Stomach (tissue), 9 donors: ENCODE measurements around the gene RAG1. TPM values are rescaled to one million over a fixed set of nuclear protein-coding genes. Genes with fewer than 3 reads are reported as not detected.

Experiments used
- DNase-seq, 2 donors: peaks; one replicate each; pipeline versions ENCODE4 v3.0.0 to v3.0.0-alpha.2; 2013 to 2019
- H3K27ac ChIP-seq, 5 donors: fragments of 200-600 bp in 4 of 5; sonication (generic) in 4 of 5; one replicate each; pipeline ENCODE4 v1.5.1; 2013 to 2019; ENCODE audit warnings: mild to moderate bottlenecking in 1 of 5, moderate library complexity in 1 of 5
- H3K27me3 ChIP-seq, 3 donors: fragments of 200-600 bp; sonication (generic); one replicate each; pipeline ENCODE4 v1.5.1; 2017 to 2019; ENCODE audit warnings: mixed run types in 1 of 3
- H3K36me3 ChIP-seq, 4 donors: fragments of 200-600 bp; sonication (generic); 1 replicate in 3 of 4; 2 replicates in 1 of 4; pipeline ENCODE4 v1.5.1; 2016 to 2019
- H3K4me1 ChIP-seq, 4 donors: fragments of 200-600 bp; sonication (generic); one replicate each; pipeline ENCODE4 v1.5.1; 2016 to 2019
- H3K4me3 ChIP-seq, 4 donors: fragments of 200-600 bp; sonication (generic) in 3 of 4; one replicate each; pipeline ENCODE4 v1.5.1; 2016 to 2019; ENCODE audit warnings: mild to moderate bottlenecking in 1 of 4
- H3K9me3 ChIP-seq, 4 donors: fragments of 200-600 bp; sonication (generic); one replicate each; pipeline ENCODE4 v1.5.1; 2016 to 2019
- CTCF ChIP-seq, 7 experiments: fragments of 450-650 bp in 4 of 7; fragments of 200-600 bp in 3 of 7; sonication (generic) in 3 of 7; IDR thresholded peaks; one replicate each; pipeline ENCODE4 v1.5.1; 2016 to 2019; ENCODE audit warnings: antibody characterized with exemption in 7 of 7, control low read depth in 2 of 7, mild to moderate bottlenecking in 1 of 7
- EP300 ChIP-seq: sonication (generic); formaldehyde crosslinking; IDR thresholded peaks from one replicate; pipeline ENCODE4 v1.6.1; 2017; ENCODE audit warnings: antibody characterized with exemption
- POLR2A ChIP-seq, 4 donors: fragments of 450-650 bp; IDR thresholded peaks; one replicate each; pipeline ENCODE4 v1.6.1; 2016; ENCODE audit warnings: antibody characterized with exemption in 4 of 4, control low read depth in 2 of 4, mild to moderate bottlenecking in 1 of 4, moderate library complexity in 1 of 4
- POLR2AphosphoS5 ChIP-seq, 3 donors: sonication (generic); formaldehyde crosslinking; IDR thresholded peaks; one replicate each; pipeline ENCODE4 v1.6.1; 2016; ENCODE audit warnings: antibody characterized with exemption in 3 of 3
- WGBS, 5 donors: extraction: QIAGEN DNeasy Blood & Tissue Kit in 3 of 5; methylation state at CpG; one replicate each; pipeline versions ENCODE4 v1.1.5 to v1.1.7; 2013 to 2018; 5-methylcytosine and 5-hydroxymethylcytosine counted together
- intact Hi-C: fragments of 100-400 bp; cut with DNase I; formaldehyde crosslinking; loops from one replicate; pipeline ENCODE4 v1.15.1; 2023; ENCODE audit warnings: low total_unique reads
- polyA plus RNA-seq, 3 donors: library from polyadenylated mRNA; stranded (reverse); fragments of 200-250 nt; gene quantifications; one replicate each; pipeline ENCODE4 v1.2.3, GENCODE V29; 2013
- total RNA-seq, 5 donors: library from RNA; depleted of rRNA; stranded (reverse); fragments of >200 nt; gene quantifications; one replicate each; pipeline versions ENCODE4 v1.1.0 to v1.2.3, GENCODE V29; 2014 to 2016
- donor health status: healthy with polysubstance abuse.
- donor health status: Bipolar disorder and iron deficiency.
- donor health status: healthy.

The RAG1 gene
- total and polyA plus RNA-seq, 8 donors = 0.23 to 5.0 (median 0.43) TPM; not detected in 2

- Histone ChIP-seq H3K27ac (no peak overlapping the region), H3K36me3 (no peaks in the 10 kb centered on the region), H3K4me3 (no peak overlapping the region), H3K4me1 (peaks cover 3 to 15% (median 12%) of the 10 kb centered on the region in 4 donors), H3K9me3 (no peaks in the 10 kb centered on the region), H3K27me3 (peaks cover 0 to 29% (median 9%) of the 10 kb centered on the region in 3 donors)
- TF ChIP-seq CTCF (IDR thresholded peaks at IDR 0.05) (no peak), POLR2A (IDR thresholded peaks at IDR 0.05) (no peak), POLR2AphosphoS5 (IDR thresholded peaks at IDR 0.05) (no peak), EP300 (no peak)
- DNase-seq = no peak
- WGBS, 5 donors = 21 to 57% (median 45%) methylated on average over 4 of the region's 4 CpGs
- intact Hi-C loops = no loop called here
Observed at GRCh38 chr11:36590513-36590912, 22.7 kb downstream of the RAG1 start.

GRCh38 chr11:36591433-36591832 lies 23.6 kb downstream of the RAG1 start:
- no peak for DNase-seq
- intact Hi-C loops = no loop called here
- H3K4me3 ChIP-seq = no peak overlapping the region

GRCh38 chr11:36594316-36594989 lies 26.6 kb downstream of the RAG1 start, which contains the start of gene IFTAP:
IFTAP (plus strand) TSS chr11:36594502; CDS start chr11:36610104, 15,602 bp downstream.
- Histone ChIP-seq H3K27me3 (peaks cover 0 to 18% (median 6%) of the 10 kb centered on the region in 3 donors), H3K27ac (peak within 1 kb of the TSS; percentile 27 to 83 (median 63)), H3K4me1 (peaks cover 4 to 20% (median 15%) of the 10 kb centered on the region in 4 donors), H3K9me3 (no peaks in the 10 kb centered on the region), H3K36me3 (no peaks in the 10 kb centered on the region), H3K4me3 (peak within 1 kb of the TSS; percentile 61 to 78 (median 76))
- WGBS, 5 donors = 0 to 3% (median 1%) methylated on average over 27 to 29 of the region's 29 CpGs
- peak; percentile 42 to 96 for DNase-seq
- TF ChIP-seq EP300 (no peak), CTCF (IDR thresholded peaks at IDR 0.05) (peak in 1 of 7 experiments; percentile 30), POLR2AphosphoS5 (IDR thresholded peaks at IDR 0.05) (peak; percentile 32 to 86 (median 71)), POLR2A (IDR thresholded peaks at IDR 0.05) (no peak)
- intact Hi-C loops = no loop called here

More at GRCh38 chr11:36591433-36591832, 23.6 kb downstream of the RAG1 start:
- Histone ChIP-seq H3K27ac (no peak overlapping the region), H3K36me3 (no peaks in the 10 kb centered on the region), H3K9me3 (no peaks in the 10 kb centered on the region), H3K4me1 (peaks cover 4 to 20% (median 15%) of the 10 kb centered on the region in 4 donors), H3K27me3 (peaks cover 0 to 29% (median 9%) of the 10 kb centered on the region in 3 donors)
- WGBS, 5 donors = 30 to 69% (median 37%) methylated on average over 1 of the region's 1 CpG
- no peak for TF ChIP-seq CTCF (IDR thresholded peaks at IDR 0.05)
- TF ChIP-seq POLR2A (IDR thresholded peaks at IDR 0.05) = no peak
- TF ChIP-seq POLR2AphosphoS5 (IDR thresholded peaks at IDR 0.05) = no peak
- no peak for TF ChIP-seq EP300

GRCh38 chr11:36596880-36597279 lies 29.1 kb downstream of the RAG1 start:
- Histone ChIP-seq H3K4me3 (no peak overlapping the region), H3K27ac (no peak overlapping the region), H3K9me3 (no peaks in the 10 kb centered on the region), H3K36me3 (no peaks in the 10 kb centered on the region), H3K4me1 (peaks cover 4 to 20% (median 15%) of the 10 kb centered on the region in 4 donors), H3K27me3 (peaks cover 0 to 6% (median 6%) of the 10 kb centered on the region in 3 donors)
- intact Hi-C loops = no loop called here
- TF ChIP-seq POLR2A (IDR thresholded peaks at IDR 0.05) = no peak
- TF ChIP-seq POLR2AphosphoS5 (IDR thresholded peaks at IDR 0.05) = no peak
- TF ChIP-seq EP300 = no peak
- TF ChIP-seq CTCF (IDR thresholded peaks at IDR 0.05) = no peak
- no peak for DNase-seq
